Left ventricle myocardium inferior (tissue), 1 donor: ENCODE data around the gene IDH3G. TPM values are rescaled to one million over a fixed set of nuclear protein-coding genes. Genes with fewer than 3 reads are reported as not detected.

Source experiments
- DNase-seq: peaks from one replicate; pipeline ENCODE4 v3.0.0-alpha.2; 2020
- H3K27ac ChIP-seq: fragments of 200-600 bp; replicated peaks from 2 replicates; pipeline ENCODE4 v1.8.0; 2021
- H3K27me3 ChIP-seq: fragments of 200-600 bp; 2 replicates; pipeline ENCODE4 v1.8.0; 2021; ENCODE audit warnings: low read depth
- H3K36me3 ChIP-seq: fragments of 200-600 bp; 2 replicates; pipeline ENCODE4 v1.8.0; 2021
- H3K4me1 ChIP-seq: fragments of 200-600 bp; 2 replicates; pipeline ENCODE4 v1.8.0; 2021
- H3K4me3 ChIP-seq: fragments of 200-600 bp; 2 replicates; pipeline ENCODE4 v1.8.0; 2021; ENCODE audit warnings: mild to moderate bottlenecking, moderate library complexity
- H3K9me3 ChIP-seq: fragments of 200-600 bp; replicated peaks from 2 replicates; pipeline ENCODE4 v1.8.0; 2021
- intact Hi-C: fragments of 100-400 bp; cut with micrococcal nuclease; formaldehyde crosslinking; loops from one replicate; pipeline ENCODE4 v1.11.0; 2022
- total RNA-seq: library from RNA; stranded (reverse); fragmentation: NEBNext Ultra II Directional; extraction: Animal tissue kit (Norgen Biotek cat#: 25700); gene quantifications from one replicate; pipeline ENCODE4 v1.2.1, GENCODE V29; 2021
- TF ChIP-seq, protein P1 (sequence below): fragments of 200-600 bp; IDR thresholded peaks from 2 replicates; pipeline ENCODE4 v1.8.0; 2021; ENCODE audit warnings: antibody characterized with exemption, mild to moderate bottlenecking, borderline replicate concordance
- donor health status: DM: no; HTN: yes; CAD: no; lungs with severe emphysema.

Gene IDH3G
- total RNA-seq, 1 donor from 2014 or later, result 72.5 TPM

DNA sequence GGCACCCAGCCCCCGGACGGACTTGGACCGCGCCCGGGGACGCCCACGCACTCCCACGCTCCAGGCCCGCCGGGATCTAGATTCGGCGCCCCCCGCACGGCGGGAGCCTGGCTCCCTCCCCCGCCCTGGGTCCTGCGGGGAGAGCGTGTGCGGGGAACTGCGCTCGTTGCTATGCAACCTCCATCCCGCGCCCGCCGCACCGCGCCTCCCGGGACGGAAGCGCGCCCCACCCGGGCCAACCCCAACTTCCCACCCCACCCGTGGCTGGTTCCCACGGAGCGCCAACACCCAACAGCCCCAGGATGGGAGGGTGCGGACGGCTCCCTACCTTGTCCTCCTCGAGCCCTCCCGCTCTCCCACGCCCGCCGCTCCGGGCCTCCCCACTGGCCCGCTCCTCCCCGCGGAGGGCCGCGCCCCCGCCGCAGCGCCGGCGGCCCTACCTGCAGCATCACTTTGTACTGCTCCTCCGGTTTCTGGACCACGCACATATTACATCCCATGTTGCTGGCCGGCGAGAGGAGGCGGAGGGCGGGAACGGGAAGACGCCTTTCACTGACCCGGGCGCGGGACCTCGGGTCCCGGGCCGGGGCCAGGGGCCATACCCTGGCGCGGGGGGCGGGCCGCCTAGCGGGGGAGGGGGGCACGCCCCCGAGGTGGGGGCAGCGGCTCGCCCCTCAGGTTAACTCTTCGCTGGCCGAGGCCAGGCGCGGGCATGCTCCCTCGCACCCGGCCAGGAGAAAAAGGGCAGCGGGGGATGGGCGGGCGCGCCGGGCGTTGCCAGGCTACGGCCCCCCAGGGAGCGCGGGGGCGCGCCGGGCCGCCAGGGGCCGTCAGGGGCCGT lies 35.8 kb upstream of the IDH3G start, which contains the start of gene PDZD4:
Gene PDZD4, minus strand, starts transcription at position 746 of the 841 bp plus-strand sequence. Its CDS starts 246 bp downstream, at position 500.
- Histone ChIP-seq H3K9me3 (no peaks in the 10 kb centered on the region), H3K4me3 (peak within 1 kb of the TSS; percentile 65), H3K4me1 (peaks cover 9% of the 10 kb centered on the region), H3K27me3 (peaks cover 17% of the 10 kb centered on the region), H3K27ac (peak within 1 kb of the TSS; percentile 27), H3K36me3 (no peaks in the 10 kb centered on the region)
- TF ChIP-seq, protein P1, sequence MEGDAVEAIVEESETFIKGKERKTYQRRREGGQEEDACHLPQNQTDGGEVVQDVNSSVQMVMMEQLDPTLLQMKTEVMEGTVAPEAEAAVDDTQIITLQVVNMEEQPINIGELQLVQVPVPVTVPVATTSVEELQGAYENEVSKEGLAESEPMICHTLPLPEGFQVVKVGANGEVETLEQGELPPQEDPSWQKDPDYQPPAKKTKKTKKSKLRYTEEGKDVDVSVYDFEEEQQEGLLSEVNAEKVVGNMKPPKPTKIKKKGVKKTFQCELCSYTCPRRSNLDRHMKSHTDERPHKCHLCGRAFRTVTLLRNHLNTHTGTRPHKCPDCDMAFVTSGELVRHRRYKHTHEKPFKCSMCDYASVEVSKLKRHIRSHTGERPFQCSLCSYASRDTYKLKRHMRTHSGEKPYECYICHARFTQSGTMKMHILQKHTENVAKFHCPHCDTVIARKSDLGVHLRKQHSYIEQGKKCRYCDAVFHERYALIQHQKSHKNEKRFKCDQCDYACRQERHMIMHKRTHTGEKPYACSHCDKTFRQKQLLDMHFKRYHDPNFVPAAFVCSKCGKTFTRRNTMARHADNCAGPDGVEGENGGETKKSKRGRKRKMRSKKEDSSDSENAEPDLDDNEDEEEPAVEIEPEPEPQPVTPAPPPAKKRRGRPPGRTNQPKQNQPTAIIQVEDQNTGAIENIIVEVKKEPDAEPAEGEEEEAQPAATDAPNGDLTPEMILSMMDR, result no peak
- intact Hi-C loops, result no loop called here
- no peak for DNase-seq

DNA sequence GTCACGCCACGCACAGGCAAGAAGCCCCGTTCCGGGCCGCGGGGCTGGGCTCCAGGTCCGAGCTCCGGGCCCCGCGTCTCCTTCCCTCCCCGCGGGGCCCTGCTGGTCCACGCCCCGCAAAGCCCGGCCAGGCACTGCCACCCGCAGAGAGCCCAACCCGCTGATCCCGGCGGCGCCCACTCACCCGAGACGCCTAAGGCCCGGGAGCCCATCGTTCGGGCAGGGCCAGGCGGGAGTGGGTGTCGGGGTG lies 35.3 kb upstream of the IDH3G start:
- Histone ChIP-seq H3K36me3 (no peaks in the 10 kb centered on the region), H3K9me3 (no peaks in the 10 kb centered on the region), H3K4me1 (peaks cover 9% of the 10 kb centered on the region), H3K27me3 (peaks cover 17% of the 10 kb centered on the region), H3K4me3 (peak overlapping the region; percentile 65), H3K27ac (peak overlapping the region; percentile 27)
- intact Hi-C loops, result no loop called here
- no peak for DNase-seq
- TF ChIP-seq, protein P1, result no peak

DNA sequence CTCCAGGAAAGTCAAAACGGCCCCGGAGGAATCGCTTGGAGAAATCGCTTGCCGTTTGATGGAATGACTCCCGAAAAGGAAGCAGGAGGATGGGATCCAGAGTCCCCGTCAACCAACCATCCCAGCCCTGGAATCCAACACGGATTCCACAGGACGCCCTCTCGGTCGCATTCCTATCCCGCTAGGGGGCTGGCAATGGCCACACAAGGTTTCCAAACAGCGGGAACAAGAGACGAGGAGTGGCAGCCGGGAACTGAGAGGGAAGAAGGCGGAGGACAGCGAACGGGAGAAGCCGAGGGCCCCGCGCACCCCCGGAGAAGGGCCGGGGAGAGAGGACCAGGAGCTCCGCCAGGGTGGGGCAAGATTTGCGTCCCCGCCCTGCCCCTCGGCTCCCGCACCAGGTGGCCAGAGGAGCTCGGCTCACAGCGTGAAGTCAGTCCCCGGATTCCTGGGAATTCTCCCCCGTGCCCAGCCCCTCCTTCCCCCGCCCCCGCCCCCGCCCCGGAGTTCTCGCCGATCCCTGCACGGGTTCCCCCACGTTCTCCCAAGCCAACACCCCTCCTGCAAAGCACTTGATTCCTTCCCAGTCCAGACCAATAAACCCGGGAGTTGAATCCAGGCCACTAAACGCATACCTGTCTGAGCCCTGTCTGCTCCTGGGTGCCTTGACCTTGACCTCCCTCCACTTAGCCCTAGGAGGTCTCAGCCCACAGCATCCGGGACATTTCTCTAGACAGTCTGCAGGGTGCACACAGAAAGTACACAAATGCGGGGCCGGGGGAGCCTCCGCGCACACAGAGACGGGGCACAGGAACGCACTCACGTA lies 34.8 kb upstream of the IDH3G start:
- intact Hi-C loops, result no loop called here
- Histone ChIP-seq H3K27ac (peak overlapping the region; percentile 27), H3K27me3 (peaks cover 17% of the 10 kb centered on the region), H3K9me3 (no peaks in the 10 kb centered on the region), H3K36me3 (no peaks in the 10 kb centered on the region), H3K4me1 (peaks cover 9% of the 10 kb centered on the region), H3K4me3 (peak overlapping the region; percentile 65)
- no peak for DNase-seq
- TF ChIP-seq, protein P1, result no peak

DNA sequence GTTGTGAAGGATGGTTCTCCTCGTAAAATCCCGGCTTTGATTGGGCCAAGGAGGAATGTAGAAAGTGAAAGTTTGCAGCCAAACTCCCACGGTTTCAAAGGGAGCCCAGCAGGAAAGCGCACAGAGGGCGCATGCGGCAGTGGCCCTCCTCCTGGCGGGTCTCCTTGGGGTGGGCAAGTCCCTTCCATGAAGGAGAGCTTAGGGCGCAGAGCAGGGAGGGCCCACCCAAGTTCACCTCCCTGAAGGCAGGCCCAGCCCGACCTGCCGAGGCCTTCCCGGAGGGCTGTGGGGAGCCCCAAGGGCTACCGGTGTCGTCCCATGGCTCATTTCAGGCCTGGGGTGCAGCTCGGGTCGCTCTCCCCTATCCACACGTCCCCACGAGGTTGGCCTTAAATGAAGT lies 34.1 kb upstream of the IDH3G start:
- Histone ChIP-seq H3K4me1 (peaks cover 9% of the 10 kb centered on the region), H3K4me3 (peak overlapping the region; percentile 65), H3K36me3 (no peaks in the 10 kb centered on the region), H3K27ac (peak overlapping the region; percentile 27), H3K27me3 (peaks cover 17% of the 10 kb centered on the region), H3K9me3 (no peaks in the 10 kb centered on the region)
- intact Hi-C loops, result no loop called here
- DNase-seq, result no peak
- TF ChIP-seq, protein P1, result no peak

DNA sequence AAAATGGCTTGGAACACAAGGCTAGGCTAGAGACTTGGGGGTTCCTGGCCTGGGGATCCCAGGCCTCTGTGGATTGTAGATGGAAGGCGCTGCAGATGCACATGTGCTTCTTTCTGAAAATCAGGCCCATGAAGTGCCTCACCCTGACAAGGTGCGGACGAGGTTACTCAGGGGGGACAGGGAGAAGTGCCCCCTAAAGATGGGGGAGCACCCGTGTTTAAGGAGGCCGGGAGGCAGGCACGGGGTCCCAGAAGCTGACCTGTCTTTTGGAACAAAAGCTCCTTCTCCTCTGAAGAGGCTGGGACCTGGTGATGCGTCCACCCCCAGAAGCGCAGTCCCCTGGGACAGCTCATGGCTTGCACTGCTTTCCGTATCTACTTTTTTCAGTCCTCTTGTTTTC lies 33.7 kb upstream of the IDH3G start:
- intact Hi-C loops, result no loop called here
- H3K36me3 ChIP-seq, result no peaks in the 10 kb centered on the region
- H3K27me3 ChIP-seq, result peaks cover 17% of the 10 kb centered on the region
- TF ChIP-seq, protein P1, result no peak
- peak overlapping the region; percentile 65 for H3K4me3 ChIP-seq
- no peak for DNase-seq
- no peaks in the 10 kb centered on the region for H3K9me3 ChIP-seq
- no peak overlapping the region for H3K27ac ChIP-seq
- peaks cover 9% of the 10 kb centered on the region for H3K4me1 ChIP-seq
